ENCODE results near the gene SELENON.

DNA sequence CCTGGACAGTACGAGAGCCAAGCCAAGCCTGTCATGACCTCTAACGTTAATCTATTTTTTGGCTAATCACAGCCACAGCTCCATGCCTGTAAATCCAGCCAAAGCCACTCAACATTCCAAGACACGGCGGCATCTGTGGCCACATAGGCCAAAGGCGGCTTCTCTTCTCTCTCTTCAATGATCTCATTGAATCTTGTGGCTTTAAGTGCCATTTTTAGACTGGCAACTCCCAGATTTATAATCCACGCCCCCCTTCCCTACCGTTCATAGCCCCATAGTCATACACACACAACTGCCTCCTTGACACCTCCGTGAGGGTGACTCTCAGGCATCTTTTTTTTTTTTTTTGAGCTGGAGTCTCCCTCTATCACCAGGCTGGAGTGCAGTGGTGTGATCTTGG lies 5.7 kb upstream of the SELENON start:
- TF ChIP-seq, protein P1, sequence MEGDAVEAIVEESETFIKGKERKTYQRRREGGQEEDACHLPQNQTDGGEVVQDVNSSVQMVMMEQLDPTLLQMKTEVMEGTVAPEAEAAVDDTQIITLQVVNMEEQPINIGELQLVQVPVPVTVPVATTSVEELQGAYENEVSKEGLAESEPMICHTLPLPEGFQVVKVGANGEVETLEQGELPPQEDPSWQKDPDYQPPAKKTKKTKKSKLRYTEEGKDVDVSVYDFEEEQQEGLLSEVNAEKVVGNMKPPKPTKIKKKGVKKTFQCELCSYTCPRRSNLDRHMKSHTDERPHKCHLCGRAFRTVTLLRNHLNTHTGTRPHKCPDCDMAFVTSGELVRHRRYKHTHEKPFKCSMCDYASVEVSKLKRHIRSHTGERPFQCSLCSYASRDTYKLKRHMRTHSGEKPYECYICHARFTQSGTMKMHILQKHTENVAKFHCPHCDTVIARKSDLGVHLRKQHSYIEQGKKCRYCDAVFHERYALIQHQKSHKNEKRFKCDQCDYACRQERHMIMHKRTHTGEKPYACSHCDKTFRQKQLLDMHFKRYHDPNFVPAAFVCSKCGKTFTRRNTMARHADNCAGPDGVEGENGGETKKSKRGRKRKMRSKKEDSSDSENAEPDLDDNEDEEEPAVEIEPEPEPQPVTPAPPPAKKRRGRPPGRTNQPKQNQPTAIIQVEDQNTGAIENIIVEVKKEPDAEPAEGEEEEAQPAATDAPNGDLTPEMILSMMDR (IDR thresholded peaks at IDR 0.05; ENCODE audit: insufficient read depth, low read length) = no peak
- TF ChIP-seq GABPA (IDR thresholded peaks at IDR 0.05; ENCODE audit: low read depth) (no peak), SPI1 (IDR thresholded peaks at IDR 0.05; ENCODE audit: borderline replicate concordance, low read depth) (no peak), POLR2AphosphoS5 (IDR thresholded peaks at IDR 0.05; ENCODE audit: low read depth) (no peak)
